ENCODE measurements around the gene NEUROD1.
"Not testable (repeated sequence)": the region's sequence is repeated elsewhere in the genome, so short reads cannot be mapped to it uniquely, and the experiment has no call there.

The NEUROD1 gene

DNA sequence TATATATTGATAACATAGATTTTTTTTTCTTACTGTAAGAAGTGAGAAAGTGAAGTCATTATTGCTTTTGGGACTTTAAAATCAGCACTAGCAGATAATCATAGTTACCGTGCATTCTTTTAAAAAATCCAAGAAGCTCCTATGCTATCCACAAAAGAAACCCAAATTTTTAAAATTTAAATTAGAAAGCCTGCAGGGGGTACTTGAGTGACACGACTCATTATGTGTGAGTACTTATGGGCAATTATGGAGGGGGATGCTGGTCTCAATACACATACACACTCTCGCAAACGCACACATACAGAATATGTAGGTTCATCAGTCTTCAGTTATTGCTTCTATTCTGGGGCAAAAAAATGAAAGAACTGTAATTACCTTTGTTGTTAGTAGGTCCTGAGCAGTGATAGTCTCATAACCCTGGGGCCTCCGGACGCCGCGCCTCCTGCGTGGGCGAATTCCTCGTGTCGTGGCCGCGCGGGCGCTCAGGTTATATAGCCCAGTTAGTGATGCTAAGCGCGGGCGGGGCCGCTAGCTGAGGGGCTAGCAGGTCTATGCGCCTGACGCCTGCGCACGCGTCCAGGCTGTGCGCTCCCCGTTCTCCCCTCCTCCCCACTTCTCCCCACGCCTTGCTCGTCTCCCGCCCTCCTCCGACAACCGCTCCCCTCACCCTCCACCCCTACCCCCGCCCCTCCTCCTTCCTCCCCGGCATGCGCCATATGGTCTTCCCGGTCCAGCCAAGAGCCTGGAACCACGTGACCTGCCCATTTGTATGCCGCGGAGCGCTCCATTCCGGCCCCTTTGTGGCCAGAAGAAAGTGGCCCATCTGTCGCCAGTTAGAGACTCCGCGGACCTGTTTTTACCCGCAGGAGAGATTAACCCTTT is at the start of gene NEUROD1:
Gene NEUROD1 (minus strand): TSS at position 463 of the 882 bp plus-strand sequence. CDS start 1,657 bp downstream, outside the sequence.
- in situ Hi-C loops (cut with MboI; ENCODE audit: low pct_unique_long_range_greater_than_20kb, low sequenced_read_pairs, unreplicated experiment), result no loop called here
- no peak for DNase-seq (ENCODE audit: low spot score)
- TF ChIP-seq, protein P1, sequence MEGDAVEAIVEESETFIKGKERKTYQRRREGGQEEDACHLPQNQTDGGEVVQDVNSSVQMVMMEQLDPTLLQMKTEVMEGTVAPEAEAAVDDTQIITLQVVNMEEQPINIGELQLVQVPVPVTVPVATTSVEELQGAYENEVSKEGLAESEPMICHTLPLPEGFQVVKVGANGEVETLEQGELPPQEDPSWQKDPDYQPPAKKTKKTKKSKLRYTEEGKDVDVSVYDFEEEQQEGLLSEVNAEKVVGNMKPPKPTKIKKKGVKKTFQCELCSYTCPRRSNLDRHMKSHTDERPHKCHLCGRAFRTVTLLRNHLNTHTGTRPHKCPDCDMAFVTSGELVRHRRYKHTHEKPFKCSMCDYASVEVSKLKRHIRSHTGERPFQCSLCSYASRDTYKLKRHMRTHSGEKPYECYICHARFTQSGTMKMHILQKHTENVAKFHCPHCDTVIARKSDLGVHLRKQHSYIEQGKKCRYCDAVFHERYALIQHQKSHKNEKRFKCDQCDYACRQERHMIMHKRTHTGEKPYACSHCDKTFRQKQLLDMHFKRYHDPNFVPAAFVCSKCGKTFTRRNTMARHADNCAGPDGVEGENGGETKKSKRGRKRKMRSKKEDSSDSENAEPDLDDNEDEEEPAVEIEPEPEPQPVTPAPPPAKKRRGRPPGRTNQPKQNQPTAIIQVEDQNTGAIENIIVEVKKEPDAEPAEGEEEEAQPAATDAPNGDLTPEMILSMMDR (IDR thresholded peaks at IDR 0.05; ENCODE audit: extremely low read depth, insufficient read depth, missing control alignments), result no peak

DNA sequence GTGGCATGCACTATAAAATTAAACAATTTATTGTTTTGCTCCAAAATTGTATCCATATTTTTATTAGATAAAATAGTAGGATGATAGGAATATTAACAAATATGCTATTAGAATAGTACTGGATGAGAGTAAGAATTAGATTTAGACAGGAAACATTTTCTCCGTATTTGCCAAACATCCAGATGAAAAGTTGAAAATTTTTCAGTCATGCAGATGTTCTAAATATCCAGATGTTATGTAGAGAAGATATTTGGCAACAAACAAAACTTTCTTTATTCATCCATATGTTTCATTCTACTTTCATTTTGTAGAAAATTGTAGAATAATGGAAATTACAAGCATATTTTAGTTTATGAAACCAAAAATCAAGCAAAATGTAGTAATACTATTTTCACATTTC is 45.2 kb upstream of the NEUROD1 start:
- in situ Hi-C loops (cut with MboI; ENCODE audit: low pct_unique_long_range_greater_than_20kb, low sequenced_read_pairs, unreplicated experiment), result no loop called here
- DNase-seq (ENCODE audit: low spot score), result no peak
- TF ChIP-seq, protein P1 (IDR thresholded peaks at IDR 0.05; ENCODE audit: extremely low read depth, insufficient read depth, missing control alignments), result no peak

DNA sequence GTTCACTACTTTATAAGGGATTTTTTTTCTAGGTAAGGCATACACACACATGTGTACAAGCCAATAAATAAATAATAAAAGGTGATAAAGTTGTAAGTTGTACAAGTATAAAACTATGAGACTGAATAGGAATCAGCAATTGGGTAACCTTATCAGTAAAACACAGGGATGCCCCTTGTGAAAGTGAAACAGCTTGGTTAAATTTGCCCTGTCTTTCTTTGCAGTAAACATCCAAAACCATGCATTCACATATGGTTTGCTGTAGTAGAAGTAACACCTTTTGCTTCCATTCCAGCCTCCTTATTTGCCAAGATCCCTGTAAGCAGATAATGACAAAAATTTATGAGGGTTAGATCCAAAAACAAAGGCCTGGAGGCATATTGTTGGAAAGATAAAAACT is 44.3 kb upstream of the NEUROD1 start:
- TF ChIP-seq, protein P1 (IDR thresholded peaks at IDR 0.05; ENCODE audit: extremely low read depth, insufficient read depth, missing control alignments), result no peak
- no peak for DNase-seq (ENCODE audit: low spot score)
- in situ Hi-C loops (cut with MboI; ENCODE audit: low pct_unique_long_range_greater_than_20kb, low sequenced_read_pairs, unreplicated experiment), result loop anchor here (25.0 kb wide), 1 partner anchor 1612 kb away; no protein-coding TSS in a partner anchor

DNA sequence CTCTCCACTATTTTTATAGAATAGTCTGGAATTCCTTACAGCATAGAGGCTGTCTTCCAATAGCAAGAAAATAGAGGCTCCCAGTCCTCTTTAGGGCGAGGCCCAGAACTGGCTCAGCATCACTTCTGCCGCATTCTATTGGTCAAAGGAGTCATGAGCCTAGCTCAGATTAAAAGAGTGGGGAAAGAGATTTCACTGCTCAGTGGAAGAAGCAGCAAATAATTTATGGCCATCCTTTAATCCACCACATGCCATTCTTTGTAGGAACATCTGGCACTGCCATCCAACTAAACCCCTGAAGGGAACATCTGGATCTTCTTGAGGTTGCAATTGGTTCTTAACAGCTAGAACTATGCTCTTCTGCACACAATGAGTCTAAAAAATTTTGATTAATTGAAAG is 43.4 kb upstream of the NEUROD1 start:
- TF ChIP-seq, protein P1 (IDR thresholded peaks at IDR 0.05; ENCODE audit: extremely low read depth, insufficient read depth, missing control alignments), result no peak
- no peak for DNase-seq (ENCODE audit: low spot score)
- in situ Hi-C loops (cut with MboI; ENCODE audit: low pct_unique_long_range_greater_than_20kb, low sequenced_read_pairs, unreplicated experiment), result loop anchor here (25.0 kb wide), 1 partner anchor 1611 kb away; no protein-coding TSS in a partner anchor

DNA sequence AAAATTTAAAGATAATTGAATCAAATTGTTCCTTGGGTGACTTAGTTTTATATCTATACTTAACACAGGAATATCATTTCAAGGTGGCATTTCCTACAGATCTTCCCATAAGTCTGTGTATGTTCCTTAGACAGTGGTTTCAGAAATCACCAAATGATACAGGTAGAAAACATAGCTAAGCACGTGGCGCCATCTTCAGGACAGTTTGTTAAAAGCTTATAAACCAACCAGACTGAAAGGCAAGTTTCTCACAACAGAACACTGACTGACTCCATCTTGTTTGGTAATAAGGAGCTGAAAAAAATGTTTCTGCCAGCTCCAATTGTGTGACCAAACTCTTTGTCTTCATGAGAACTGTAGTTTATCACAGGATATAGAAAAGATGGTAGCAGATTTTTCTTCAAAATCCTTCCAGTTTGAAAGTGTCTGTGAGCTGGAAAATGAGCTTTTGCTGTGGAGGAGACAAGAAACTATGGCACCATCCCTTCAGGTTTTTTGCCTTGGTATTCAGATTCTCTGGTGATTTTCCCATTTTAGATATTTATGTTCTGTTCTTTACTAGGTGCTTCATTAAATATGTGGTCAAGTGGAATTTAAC is 34.8 kb upstream of the NEUROD1 start:
- in situ Hi-C loops (cut with MboI; ENCODE audit: low pct_unique_long_range_greater_than_20kb, low sequenced_read_pairs, unreplicated experiment), result loop anchor here (10.0 to 25.0 kb wide), 2 partner anchors 640 to 1603 kb away; no protein-coding TSS in a partner anchor
- DNase-seq (ENCODE audit: low spot score), result peak; percentile 56
- TF ChIP-seq, protein P1 (IDR thresholded peaks at IDR 0.05; ENCODE audit: extremely low read depth, insufficient read depth, missing control alignments), result peak; percentile 74

DNA sequence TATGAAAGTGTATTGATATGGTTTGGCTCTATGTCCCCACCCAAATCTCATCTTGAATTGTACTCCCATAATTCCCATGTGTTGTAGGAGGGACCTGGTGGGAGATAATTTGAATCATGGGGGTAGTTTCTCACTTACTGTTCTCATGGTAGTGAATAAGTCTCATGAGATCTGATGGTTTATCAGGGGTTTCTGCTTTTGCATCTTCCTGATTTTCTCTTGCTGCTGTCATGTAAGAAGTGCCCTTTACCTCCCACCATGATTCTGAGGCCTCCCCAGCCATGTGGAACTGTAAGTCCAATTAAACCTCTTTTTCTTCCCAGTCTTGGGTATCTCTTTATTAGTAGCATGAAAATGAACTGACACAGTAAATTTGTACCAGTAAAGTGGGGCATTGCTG is 30.7 kb upstream of the NEUROD1 start:
- not testable (repeated sequence) for DNase-seq (ENCODE audit: low spot score)
- in situ Hi-C loops (cut with MboI; ENCODE audit: low pct_unique_long_range_greater_than_20kb, low sequenced_read_pairs, unreplicated experiment), result loop anchor here (10.0 to 25.0 kb wide), 2 partner anchors 636 to 1599 kb away; no protein-coding TSS in a partner anchor

DNA sequence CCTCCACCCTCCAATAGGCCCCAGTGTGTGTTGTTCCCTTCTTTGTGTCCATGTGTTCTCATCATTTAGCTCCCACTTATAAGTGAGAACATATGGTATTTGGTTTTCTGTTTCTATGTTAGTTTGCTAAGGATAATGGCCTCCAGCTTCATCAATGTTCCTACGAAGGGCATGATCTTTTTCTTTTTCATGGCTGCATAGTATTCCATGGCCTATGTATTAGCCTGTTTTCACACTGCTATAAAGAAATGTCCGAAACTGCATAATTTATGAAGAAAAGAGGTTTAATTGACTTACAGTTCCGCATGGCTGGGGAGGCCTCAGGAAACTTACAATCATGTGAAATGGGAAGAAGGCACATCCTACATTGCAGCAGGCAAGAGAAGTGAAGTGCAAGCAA is 22.2 kb upstream of the NEUROD1 start:
- DNase-seq (ENCODE audit: low spot score), result not testable (repeated sequence)
- in situ Hi-C loops (cut with MboI; ENCODE audit: low pct_unique_long_range_greater_than_20kb, low sequenced_read_pairs, unreplicated experiment), result loop anchor here (10.0 to 25.0 kb wide), 2 partner anchors 118 to 1590 kb away; no protein-coding TSS in a partner anchor
